Astrocyte (in vitro differentiated cells and primary cell): ENCODE data around the gene TEF.

Experiments
- EZH2 ChIP-seq: IDR thresholded peaks from 2 replicates; pipeline ENCODE4 v1.6.1; 2012; ENCODE audit warnings: mild to moderate bottlenecking, low read length, inconsistent platforms; ENCODE audit not compliant: insufficient read depth
- TF ChIP-seq, protein P1 (sequence below): IDR thresholded peaks from 2 replicates; pipeline ENCODE4 v1.5.1; 2011; ENCODE audit warnings: low read depth, mild to moderate bottlenecking, inconsistent platforms, low read length, moderate library complexity; ENCODE audit not compliant: insufficient read depth

- TF ChIP-seq, protein P1, sequence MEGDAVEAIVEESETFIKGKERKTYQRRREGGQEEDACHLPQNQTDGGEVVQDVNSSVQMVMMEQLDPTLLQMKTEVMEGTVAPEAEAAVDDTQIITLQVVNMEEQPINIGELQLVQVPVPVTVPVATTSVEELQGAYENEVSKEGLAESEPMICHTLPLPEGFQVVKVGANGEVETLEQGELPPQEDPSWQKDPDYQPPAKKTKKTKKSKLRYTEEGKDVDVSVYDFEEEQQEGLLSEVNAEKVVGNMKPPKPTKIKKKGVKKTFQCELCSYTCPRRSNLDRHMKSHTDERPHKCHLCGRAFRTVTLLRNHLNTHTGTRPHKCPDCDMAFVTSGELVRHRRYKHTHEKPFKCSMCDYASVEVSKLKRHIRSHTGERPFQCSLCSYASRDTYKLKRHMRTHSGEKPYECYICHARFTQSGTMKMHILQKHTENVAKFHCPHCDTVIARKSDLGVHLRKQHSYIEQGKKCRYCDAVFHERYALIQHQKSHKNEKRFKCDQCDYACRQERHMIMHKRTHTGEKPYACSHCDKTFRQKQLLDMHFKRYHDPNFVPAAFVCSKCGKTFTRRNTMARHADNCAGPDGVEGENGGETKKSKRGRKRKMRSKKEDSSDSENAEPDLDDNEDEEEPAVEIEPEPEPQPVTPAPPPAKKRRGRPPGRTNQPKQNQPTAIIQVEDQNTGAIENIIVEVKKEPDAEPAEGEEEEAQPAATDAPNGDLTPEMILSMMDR: no peak
- TF ChIP-seq EZH2: no peak
Measured at GRCh38 chr22:41407433-41407832, 25.7 kb downstream of the TEF start.
